Stimulated activated memory B cell treated with anti-CD40 and anti-IgM and Interleukin-4, amounts not matched to agents 10 μg/mL and 1 μg/mL and 100 μg/mL, for 72 hours (primary cell): ENCODE results near the gene DIP2A.

ENCODE experiments used
- ATAC-seq: fragments of 150-1000 bp; cut with Tn5 transposase; 2 replicates; pipeline ENCODE4 v1.10.0; 2021
- H3K27ac Mint-ChIP-seq: one replicate; pipeline ENCODE4 v1.8.0; 2022; ENCODE audit warnings: mild to moderate bottlenecking, mixed read lengths
- H3K27me3 Mint-ChIP-seq: one replicate; pipeline ENCODE4 v1.8.0; 2022; ENCODE audit warnings: mixed read lengths
- H3K36me3 Mint-ChIP-seq: one replicate; pipeline ENCODE4 v1.8.0; 2022; ENCODE audit warnings: mixed read lengths
- H3K4me1 Mint-ChIP-seq: one replicate; pipeline ENCODE4 v1.8.0; 2022; ENCODE audit warnings: mixed read lengths
- H3K4me3 Mint-ChIP-seq: one replicate; pipeline ENCODE4 v1.8.0; 2022; ENCODE audit warnings: mild to moderate bottlenecking, moderate library complexity, mixed read lengths
- H3K9me3 Mint-ChIP-seq: one replicate; pipeline ENCODE4 v1.8.0; 2022; ENCODE audit warnings: mixed read lengths

DIP2A gene

GRCh38 chr21:46542588-46543124 is 84.0 kb downstream of the DIP2A start:
- H3K27me3 Mint-ChIP-seq = no peaks in the 10 kb centered on the region
- no peak overlapping the region for H3K27ac Mint-ChIP-seq
- ATAC-seq = no peak
- no peaks in the 10 kb centered on the region for H3K4me1 Mint-ChIP-seq
- H3K9me3 Mint-ChIP-seq = no peaks in the 10 kb centered on the region
- H3K36me3 Mint-ChIP-seq = peaks cover 94% of the 10 kb centered on the region
- no peak overlapping the region for H3K4me3 Mint-ChIP-seq

GRCh38 chr21:46543306-46543705 is 84.6 kb downstream of the DIP2A start:
- peaks cover 94% of the 10 kb centered on the region for H3K36me3 Mint-ChIP-seq
- H3K4me3 Mint-ChIP-seq = no peak overlapping the region
- peaks cover 2% of the 10 kb centered on the region for H3K4me1 Mint-ChIP-seq
- no peak for ATAC-seq
- H3K27me3 Mint-ChIP-seq = no peaks in the 10 kb centered on the region
- no peak overlapping the region for H3K27ac Mint-ChIP-seq
- peaks cover 4% of the 10 kb centered on the region for H3K9me3 Mint-ChIP-seq

- Mint-ChIP-seq H3K36me3 (peaks cover 94% of the 10 kb centered on the region), H3K4me3 (no peak overlapping the region)
- no peak for ATAC-seq
Measured at GRCh38 chr21:46544003-46544402, 85.3 kb downstream of the DIP2A start.

GRCh38 chr21:46544824-46545223 is 86.1 kb downstream of the DIP2A start:
- Mint-ChIP-seq H3K27me3 (no peaks in the 10 kb centered on the region), H3K27ac (peak overlapping the region; percentile 36), H3K9me3 (peaks cover 7% of the 10 kb centered on the region), H3K4me3 (no peak overlapping the region), H3K4me1 (peaks cover 10% of the 10 kb centered on the region), H3K36me3 (peaks cover 88% of the 10 kb centered on the region)
- ATAC-seq = no peak

More at GRCh38 chr21:46544003-46544402, 85.3 kb downstream of the DIP2A start:
- H3K27ac Mint-ChIP-seq = no peak overlapping the region
- peaks cover 7% of the 10 kb centered on the region for H3K9me3 Mint-ChIP-seq
- peaks cover 8% of the 10 kb centered on the region for H3K4me1 Mint-ChIP-seq
- no peaks in the 10 kb centered on the region for H3K27me3 Mint-ChIP-seq

- peaks cover 7% of the 10 kb centered on the region for H3K9me3 Mint-ChIP-seq
- peaks cover 15% of the 10 kb centered on the region for H3K4me1 Mint-ChIP-seq
- H3K27me3 Mint-ChIP-seq = no peaks in the 10 kb centered on the region
- ATAC-seq = no peak
- H3K27ac Mint-ChIP-seq = no peak overlapping the region
- peaks cover 87% of the 10 kb centered on the region for H3K36me3 Mint-ChIP-seq
- no peak overlapping the region for H3K4me3 Mint-ChIP-seq
Measured at GRCh38 chr21:46545363-46545762, 86.7 kb downstream of the DIP2A start.

GRCh38 chr21:46545911-46546310 is 87.2 kb downstream of the DIP2A start:
- ATAC-seq = no peak

GRCh38 chr21:46546799-46547198 is 88.1 kb downstream of the DIP2A start:
- peaks cover 22% of the 10 kb centered on the region for H3K4me1 Mint-ChIP-seq
- ATAC-seq = no peak
- peaks cover 7% of the 10 kb centered on the region for H3K9me3 Mint-ChIP-seq
- H3K4me3 Mint-ChIP-seq = no peak overlapping the region
- peaks cover 86% of the 10 kb centered on the region for H3K36me3 Mint-ChIP-seq
- no peaks in the 10 kb centered on the region for H3K27me3 Mint-ChIP-seq
- no peak overlapping the region for H3K27ac Mint-ChIP-seq

More at GRCh38 chr21:46545911-46546310, 87.2 kb downstream of the DIP2A start:
- Mint-ChIP-seq H3K4me3 (no peak overlapping the region), H3K4me1 (peaks cover 21% of the 10 kb centered on the region), H3K36me3 (peaks cover 89% of the 10 kb centered on the region), H3K9me3 (peaks cover 7% of the 10 kb centered on the region), H3K27me3 (no peaks in the 10 kb centered on the region), H3K27ac (no peak overlapping the region)

- peaks cover 22% of the 10 kb centered on the region for H3K4me1 Mint-ChIP-seq
- H3K27me3 Mint-ChIP-seq = no peaks in the 10 kb centered on the region
- no peak for ATAC-seq
- H3K9me3 Mint-ChIP-seq = peaks cover 7% of the 10 kb centered on the region
- H3K27ac Mint-ChIP-seq = peak overlapping the region; percentile 66
- no peak overlapping the region for H3K4me3 Mint-ChIP-seq
- H3K36me3 Mint-ChIP-seq = peaks cover 72% of the 10 kb centered on the region
Measured at GRCh38 chr21:46549650-46550049, 91.0 kb downstream of the DIP2A start.

- no peaks in the 10 kb centered on the region for H3K27me3 Mint-ChIP-seq
- peak; percentile 82 for ATAC-seq
- no peak overlapping the region for H3K4me3 Mint-ChIP-seq
- peaks cover 22% of the 10 kb centered on the region for H3K4me1 Mint-ChIP-seq
- peaks cover 71% of the 10 kb centered on the region for H3K36me3 Mint-ChIP-seq
- peak overlapping the region; percentile 66 for H3K27ac Mint-ChIP-seq
- H3K9me3 Mint-ChIP-seq = peaks cover 7% of the 10 kb centered on the region
Measured at GRCh38 chr21:46550116-46550941, 91.6 kb downstream of the DIP2A start.

GRCh38 chr21:46551636-46552241 is 93.0 kb downstream of the DIP2A start:
- ATAC-seq = peak; percentile 61
- peaks cover 22% of the 10 kb centered on the region for H3K4me1 Mint-ChIP-seq
- peak overlapping the region; percentile 66 for H3K27ac Mint-ChIP-seq
- peaks cover 71% of the 10 kb centered on the region for H3K36me3 Mint-ChIP-seq
- H3K4me3 Mint-ChIP-seq = peak overlapping the region; percentile 39
- no peaks in the 10 kb centered on the region for H3K27me3 Mint-ChIP-seq
- peaks cover 7% of the 10 kb centered on the region for H3K9me3 Mint-ChIP-seq

GRCh38 chr21:46552274-46552673 is 93.6 kb downstream of the DIP2A start:
- peaks cover 22% of the 10 kb centered on the region for H3K4me1 Mint-ChIP-seq
- no peak overlapping the region for H3K4me3 Mint-ChIP-seq

GRCh38 chr21:46552865-46553379 is 94.2 kb downstream of the DIP2A start:
- no peaks in the 10 kb centered on the region for H3K27me3 Mint-ChIP-seq
- peaks cover 68% of the 10 kb centered on the region for H3K36me3 Mint-ChIP-seq
- H3K4me3 Mint-ChIP-seq = no peak overlapping the region
- H3K27ac Mint-ChIP-seq = peak overlapping the region; percentile 66
- ATAC-seq = no peak
- H3K9me3 Mint-ChIP-seq = peaks cover 5% of the 10 kb centered on the region
- H3K4me1 Mint-ChIP-seq = peaks cover 22% of the 10 kb centered on the region

More at GRCh38 chr21:46552274-46552673, 93.6 kb downstream of the DIP2A start:
- no peaks in the 10 kb centered on the region for H3K27me3 Mint-ChIP-seq
- H3K9me3 Mint-ChIP-seq = peaks cover 7% of the 10 kb centered on the region
- no peak for ATAC-seq
- H3K27ac Mint-ChIP-seq = peak overlapping the region; percentile 66
- H3K36me3 Mint-ChIP-seq = peaks cover 71% of the 10 kb centered on the region

- H3K27ac Mint-ChIP-seq = no peak overlapping the region
- H3K4me1 Mint-ChIP-seq = peaks cover 14% of the 10 kb centered on the region
- H3K27me3 Mint-ChIP-seq = no peaks in the 10 kb centered on the region
- ATAC-seq = no peak
- no peaks in the 10 kb centered on the region for H3K9me3 Mint-ChIP-seq
- no peak overlapping the region for H3K4me3 Mint-ChIP-seq
- peaks cover 57% of the 10 kb centered on the region for H3K36me3 Mint-ChIP-seq
Measured at GRCh38 chr21:46553993-46554392, 95.3 kb downstream of the DIP2A start.

- Mint-ChIP-seq H3K27ac (no peak overlapping the region), H3K36me3 (peaks cover 55% of the 10 kb centered on the region), H3K9me3 (no peaks in the 10 kb centered on the region), H3K4me1 (peaks cover 19% of the 10 kb centered on the region), H3K27me3 (no peaks in the 10 kb centered on the region), H3K4me3 (no peak overlapping the region)
- no peak for ATAC-seq
Measured at GRCh38 chr21:46554431-46555224, 95.9 kb downstream of the DIP2A start.

GRCh38 chr21:46555225-46555617 is 96.5 kb downstream of the DIP2A start:
- no peak for ATAC-seq
- H3K9me3 Mint-ChIP-seq = no peaks in the 10 kb centered on the region
- H3K27ac Mint-ChIP-seq = no peak overlapping the region
- H3K4me3 Mint-ChIP-seq = no peak overlapping the region
- H3K27me3 Mint-ChIP-seq = no peaks in the 10 kb centered on the region
- peaks cover 21% of the 10 kb centered on the region for H3K4me1 Mint-ChIP-seq
- peaks cover 53% of the 10 kb centered on the region for H3K36me3 Mint-ChIP-seq
